Activated CD4-positive, alpha-beta T cell treated with anti-CD3 and anti-CD28 coated beads for 48 hours (primary cell): ENCODE measurements around the gene MICA.
"Not testable (repeated sequence)": the region's sequence is repeated elsewhere in the genome, so short reads cannot be mapped to it uniquely, and the experiment has no call there.

ENCODE experiments used
- DNase-seq: peaks from one replicate; pipeline ENCODE4 v3.0.0-alpha.2; 2020

MICA gene

DNA sequence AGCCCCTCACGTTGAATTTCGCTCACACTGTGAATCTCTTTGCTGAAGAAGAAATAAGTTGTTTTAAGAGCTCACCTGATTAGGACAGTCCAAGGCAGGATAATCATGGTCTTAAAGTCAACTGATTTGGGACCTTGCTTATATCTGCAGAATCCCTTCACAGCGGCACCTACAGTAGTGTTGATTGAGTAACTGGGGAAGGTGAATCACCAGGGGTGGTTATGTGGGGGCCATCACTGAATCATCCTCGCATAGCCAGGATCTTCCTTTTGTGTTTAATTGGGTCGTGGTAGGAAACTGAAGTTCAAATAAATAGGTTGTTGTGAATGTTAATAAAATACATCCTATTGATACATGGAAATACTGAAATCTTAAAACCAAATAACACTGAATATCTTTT lies 20.2 kb upstream of the MICA start:
- peak; percentile 41 for DNase-seq

DNA sequence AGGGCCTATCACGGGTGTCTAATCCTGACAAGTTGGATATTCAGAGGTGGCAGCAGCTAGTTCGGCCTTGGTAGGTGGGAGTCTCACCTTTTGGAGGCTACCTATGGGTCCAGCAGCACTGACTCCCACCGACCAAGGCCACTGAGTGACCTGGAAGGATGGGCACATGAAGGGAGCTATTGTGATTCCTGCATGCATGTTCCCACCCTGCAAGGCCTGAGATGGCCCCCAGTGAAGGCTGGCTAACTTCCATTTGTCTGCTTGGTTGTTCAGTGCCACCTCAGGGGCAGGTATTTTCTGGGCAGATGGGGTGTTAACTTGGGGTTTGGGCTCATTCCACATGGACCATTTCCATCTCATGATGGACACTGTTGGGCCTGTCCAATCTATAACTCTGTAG lies 18.4 kb upstream of the MICA start:
- no peak for DNase-seq

DNA sequence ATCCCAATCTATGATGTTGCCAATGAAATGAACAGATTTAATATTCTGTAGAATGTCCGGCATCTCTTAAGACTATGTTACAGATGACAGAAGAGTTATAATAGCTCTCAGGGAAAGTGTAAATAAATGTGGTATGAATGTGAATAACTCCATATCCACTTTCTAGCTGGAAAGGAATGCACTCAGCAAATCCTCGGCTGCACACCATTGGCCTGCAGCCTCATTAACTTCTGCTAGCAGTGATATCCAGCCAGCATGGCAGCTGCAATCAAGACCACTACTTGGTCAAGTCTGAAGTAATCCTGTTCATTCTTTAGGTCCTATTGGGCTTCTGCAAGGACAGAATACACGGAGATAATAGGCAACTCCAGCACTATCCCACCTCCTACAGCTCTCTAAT lies 17.3 kb upstream of the MICA start:
- DNase-seq, result no peak

DNA sequence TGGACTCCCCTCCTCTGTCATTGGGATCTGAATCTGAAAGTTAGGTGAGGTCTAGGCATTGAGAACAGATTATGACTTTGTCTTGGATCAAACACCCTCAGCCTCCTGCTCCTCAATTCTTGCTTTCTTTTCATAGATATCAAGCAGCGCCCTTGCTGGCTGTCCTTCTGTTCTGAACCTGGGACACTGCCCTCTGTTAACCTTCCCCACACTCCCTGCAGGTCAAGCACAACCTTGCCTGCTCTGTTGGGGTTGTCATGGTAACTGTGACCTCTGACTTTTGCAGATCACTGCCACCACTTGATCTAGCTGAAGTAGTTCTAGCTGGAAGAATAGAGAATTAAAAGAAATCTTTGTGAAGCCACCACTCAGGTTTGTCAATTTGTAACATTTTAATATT lies 16.4 kb upstream of the MICA start:
- no peak for DNase-seq

DNA sequence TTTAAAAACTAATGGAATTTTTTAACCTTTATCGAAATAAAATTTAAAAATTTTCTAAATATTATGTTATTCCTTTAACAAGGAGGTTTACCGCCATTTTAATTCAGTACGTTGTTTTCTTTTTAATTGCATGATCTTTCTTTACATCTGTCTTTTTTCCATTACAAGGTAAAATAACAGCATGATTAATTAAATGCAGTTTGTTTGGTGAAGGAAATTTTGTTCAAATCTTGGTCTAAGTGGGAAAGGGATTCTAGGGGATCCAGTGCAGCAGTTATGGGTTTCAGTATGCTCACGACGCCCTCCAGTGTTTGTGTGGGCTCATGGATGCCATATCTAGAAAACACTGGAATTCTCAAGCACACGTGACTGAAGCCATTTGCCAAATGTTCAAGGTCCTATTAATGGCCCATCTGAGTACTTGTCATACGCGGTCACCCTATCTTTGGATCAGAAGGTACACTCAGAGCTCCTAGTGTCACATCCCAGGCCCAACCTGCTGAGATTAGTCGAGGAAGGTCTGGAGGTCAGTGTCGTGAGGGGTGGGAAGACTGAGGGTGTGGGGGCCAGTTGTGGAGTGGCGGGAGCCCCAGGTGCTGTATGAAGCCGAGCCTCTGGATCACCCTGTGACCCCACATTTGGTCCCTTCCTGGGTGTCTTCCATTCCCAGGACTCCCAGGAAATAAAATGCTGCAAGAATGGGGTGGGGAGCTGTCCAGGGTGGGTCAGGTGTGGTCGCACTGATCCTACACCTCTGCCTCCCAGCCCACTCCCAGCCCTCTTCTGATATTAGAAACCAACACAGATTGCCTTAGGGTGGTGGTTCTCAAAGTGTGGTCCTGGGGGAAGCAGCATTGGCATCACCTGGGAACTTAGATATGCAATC lies 14.2 kb upstream of the MICA start:
- not testable (repeated sequence) for DNase-seq

DNA sequence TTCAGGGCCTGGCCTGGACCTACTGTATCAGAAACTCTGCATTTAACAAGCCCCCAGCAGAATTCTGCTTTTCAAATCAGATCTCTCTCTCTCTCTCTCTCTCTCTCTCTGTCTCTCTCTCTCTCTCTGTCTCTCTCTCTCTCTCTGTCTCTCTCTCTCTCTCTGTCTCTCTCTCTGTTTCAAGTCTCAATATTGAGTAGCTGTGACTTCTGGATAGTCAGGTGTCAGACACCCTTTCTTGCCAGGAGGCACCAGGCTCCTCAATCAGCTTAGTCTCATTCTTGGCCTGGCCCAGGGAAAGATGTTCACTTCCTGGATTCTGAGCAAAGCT lies 13.6 kb upstream of the MICA start:
- DNase-seq, result not testable (repeated sequence)

GRCh38 chr6:31393932-31394331 lies 9.5 kb upstream of the MICA start:
- no peak for DNase-seq

- DNase-seq, result no peak
These were observed 9.0 kb upstream of the MICA start for GRCh38 chr6:31394381-31394780.

DNA sequence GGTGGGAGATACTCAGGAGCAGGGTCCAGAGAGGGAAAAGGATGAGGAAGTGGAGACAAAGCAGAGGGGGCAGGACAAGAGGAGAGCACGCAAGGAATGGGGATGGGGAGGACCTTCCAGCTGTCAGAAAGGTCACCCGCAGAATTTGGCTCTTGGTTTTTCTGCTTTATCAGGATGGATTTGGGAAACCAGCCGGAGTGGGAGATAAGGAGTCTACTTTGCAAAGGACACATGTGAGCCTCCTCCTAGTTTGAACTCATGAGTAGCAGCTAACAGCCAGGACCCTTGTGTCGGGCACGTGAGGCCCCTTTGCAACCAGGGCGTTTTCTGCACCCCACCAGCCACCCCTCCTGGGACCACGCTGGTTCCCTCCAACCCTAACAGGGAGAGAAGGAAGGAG lies 7.6 kb upstream of the MICA start:
- no peak for DNase-seq

DNA sequence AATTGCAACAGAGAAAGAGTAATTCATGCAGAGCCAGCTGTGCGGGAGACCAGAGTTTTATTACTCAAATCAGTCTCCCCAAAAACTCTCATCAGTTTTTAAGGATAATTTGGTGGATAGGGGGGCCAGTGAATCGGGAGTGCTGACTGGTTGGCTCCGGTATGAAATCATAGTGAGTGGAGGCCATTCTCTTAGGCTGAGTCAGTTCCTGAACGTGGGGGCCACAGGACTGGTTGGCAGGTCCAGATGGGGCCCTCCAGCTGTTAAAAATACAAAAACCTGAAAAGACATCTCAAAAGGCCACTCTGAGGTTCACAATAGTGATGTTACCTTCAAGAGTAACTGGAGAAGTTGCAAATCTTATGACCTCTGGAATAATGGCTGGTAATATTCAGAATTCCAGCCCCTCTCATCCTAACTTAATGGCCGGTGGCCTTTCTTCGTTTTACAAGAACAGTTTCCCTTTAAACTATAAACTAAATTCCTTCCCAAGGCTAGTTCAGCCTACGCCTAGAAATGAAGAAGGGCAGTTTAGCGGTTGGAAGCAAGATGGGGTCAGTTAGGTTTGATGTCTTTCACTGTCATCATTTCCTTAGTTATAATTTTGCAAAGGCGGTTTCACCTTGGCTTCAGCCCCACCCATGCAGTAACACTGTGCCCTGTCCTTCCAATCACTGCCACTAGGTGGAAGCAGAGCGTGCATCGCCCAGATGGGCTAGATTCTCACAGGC lies 6.8 kb upstream of the MICA start:
- DNase-seq, result peak; percentile 94

DNA sequence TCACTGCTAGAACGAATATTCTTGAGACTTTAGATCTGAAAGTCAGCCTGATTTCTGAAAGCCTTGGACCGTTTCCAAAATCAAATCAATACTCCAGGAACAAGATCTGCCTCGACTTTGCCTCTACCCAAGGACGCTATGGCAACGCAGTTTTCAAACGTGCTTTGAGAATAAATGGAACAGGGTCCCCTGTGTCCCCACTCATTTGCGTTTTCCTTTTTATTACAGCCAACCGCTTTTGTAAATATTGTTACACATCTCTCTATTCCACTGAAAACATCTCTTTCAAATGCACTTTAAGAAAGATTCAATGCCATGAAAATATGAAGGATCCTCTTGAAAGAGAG lies 6.3 kb upstream of the MICA start:
- not testable (repeated sequence) for DNase-seq

DNA sequence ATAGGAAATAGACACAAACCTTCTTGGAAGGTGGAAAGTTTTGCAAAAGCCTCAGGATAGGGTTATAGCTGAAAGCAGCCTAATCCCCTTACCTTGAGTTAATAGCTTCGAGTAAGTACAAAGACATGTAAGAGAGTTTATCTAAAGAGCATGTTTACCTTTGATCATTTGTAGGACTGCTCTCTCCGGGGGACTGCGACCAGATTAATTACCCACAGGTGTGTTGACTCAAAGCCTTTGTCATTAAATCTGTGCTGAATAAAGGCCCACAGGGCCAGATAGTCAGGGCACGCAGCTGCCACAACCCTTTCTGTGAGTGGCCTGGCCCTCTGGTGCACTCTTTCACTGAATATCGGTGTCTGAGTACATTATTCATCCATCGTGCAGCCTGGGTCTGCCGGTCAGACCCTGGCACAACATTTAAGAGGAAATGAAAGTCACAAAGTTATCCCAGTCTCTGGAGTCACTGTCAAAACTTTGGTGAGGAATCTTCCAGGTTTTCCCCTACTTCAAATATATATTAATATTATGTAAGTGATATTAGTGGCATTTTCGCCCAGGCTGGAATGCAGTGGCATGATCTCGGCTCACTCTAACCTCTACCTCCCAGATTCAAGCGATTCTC lies 5.4 kb upstream of the MICA start:
- no peak for DNase-seq

DNA sequence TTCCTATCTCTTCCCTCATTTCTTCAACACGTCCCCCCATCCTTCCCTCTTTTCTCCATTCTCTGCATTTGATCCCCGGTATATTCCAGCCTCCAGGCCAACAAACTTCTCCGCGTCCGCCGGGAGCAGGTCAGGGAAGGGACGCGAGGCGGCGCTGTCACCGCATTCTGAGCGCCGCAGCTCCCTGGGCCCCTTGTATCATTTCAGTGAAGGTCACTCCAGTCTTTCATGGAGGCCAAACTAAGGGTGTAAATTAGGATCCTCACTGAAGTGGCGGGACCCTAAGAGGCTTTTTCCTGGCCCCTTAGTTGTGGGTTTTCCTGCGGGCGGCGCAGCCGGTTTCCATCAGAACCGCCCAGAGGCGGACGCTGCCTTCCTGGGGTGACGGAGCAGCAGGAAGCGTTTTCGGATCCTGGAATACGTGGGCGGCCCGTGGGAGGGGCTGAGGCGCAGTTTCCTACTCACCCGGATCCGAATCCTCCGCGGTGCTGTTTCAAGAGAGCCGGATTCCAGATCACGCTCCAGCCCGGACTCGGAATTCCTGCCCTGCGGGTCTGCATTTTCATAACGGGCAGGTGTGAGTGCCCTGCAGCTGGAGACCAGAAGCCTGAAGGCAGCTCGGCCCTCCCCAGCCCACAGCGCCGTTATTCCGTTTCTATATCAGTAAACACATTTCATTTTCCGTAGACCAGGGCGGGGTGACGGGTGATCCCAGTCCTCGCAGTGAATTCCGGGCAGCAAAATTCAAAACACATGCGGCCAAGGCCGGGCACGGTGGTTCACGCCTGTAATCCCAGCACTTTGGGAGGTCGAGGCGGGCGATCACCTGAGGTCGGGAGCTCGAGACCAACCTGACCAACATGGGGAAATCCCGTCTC lies 3.6 kb upstream of the MICA start:
- DNase-seq, result peak; percentile 68

GRCh38 chr6:31400467-31401289 lies 2.7 kb upstream of the MICA start:
- DNase-seq, result peak; percentile 77

DNA sequence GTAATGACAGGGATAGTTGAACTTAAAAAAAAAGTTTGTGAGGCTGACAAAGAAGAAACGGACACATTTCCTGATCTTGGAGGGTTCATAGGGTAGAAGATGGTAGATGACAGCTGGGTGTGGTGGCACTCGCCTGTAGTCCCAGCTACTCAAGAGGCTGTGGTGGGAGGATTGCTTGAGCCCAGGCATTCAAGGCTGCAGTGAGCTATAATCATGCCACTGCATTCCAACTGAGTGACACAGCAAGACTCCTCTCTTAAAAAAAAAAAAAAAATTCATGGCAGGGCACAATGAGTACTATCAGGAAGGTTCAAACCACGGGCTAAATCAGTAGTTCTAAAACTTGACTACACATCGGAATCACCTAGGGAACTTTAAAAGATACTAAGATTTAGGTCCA lies 2.0 kb upstream of the MICA start:
- no peak for DNase-seq

- peak; percentile 32 for DNase-seq
These were observed 792 bp upstream of the MICA start for GRCh38 chr6:31402324-31403282.

DNA sequence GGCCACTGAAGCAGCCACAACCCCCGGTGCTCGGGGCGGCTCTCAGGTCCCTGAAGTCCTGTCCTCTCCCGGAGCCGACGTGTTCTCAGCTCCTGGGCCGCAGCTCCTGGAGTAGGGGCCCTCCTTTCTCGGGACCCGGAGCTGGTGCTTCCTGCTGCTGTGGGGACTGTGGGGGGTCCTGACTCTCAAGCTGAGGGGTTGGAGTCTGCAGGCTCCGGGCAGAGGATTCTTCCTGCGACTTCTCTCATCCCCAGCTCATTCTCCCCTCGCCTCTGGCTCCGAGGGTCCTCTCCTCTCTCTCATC lies 618 bp downstream of the MICA start:
- not testable (repeated sequence) for DNase-seq

DNA sequence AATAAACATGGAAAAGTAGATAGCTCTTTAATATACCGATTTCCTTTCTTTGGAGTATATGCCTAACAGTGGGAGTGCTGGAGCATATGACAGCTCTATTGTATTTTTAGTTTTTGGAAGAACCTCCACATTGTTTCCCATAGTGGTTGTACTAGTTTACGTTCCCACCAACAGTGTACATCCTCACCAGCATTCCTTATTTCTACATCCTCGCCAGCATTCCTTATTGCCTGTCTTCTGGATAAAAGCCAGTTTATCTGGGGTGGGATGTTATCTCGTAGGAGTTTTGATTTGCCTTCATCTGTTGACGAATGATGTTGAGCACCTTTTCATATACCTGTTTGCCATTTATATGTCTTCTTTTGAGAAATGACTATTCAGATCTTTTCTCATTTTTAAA lies 2.6 kb downstream of the MICA start:
- DNase-seq, result no peak

GRCh38 chr6:31407699-31408098 lies 4.3 kb downstream of the MICA start:
- DNase-seq, result no peak

- no peak for DNase-seq
These were observed 9.1 kb downstream of the MICA start for GRCh38 chr6:31412506-31412905.

- not testable (repeated sequence) for DNase-seq
These were observed 10.9 kb downstream of the MICA start for GRCh38 chr6:31414148-31414770.
